ENCODE results near the gene TTC5.

DNA sequence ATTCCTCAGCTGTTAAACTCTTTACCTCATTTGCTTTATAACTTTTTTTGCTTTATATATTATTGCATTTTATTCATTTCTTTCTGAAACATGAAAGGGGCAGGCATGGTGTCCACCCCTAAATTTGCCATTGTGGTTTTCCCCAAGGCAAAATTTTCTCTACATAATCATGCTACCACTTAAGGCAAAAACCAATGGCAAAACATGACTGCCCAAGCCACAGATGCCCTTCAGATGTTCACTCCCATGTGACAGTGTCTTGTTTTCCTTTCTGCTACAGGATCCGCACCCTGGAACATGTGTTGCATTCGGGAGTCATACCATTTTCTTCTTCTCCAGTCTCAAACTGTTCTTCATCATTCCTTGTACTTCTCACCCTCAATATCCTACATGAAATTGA lies 28.3 kb downstream of the TTC5 start:
- TF ChIP-seq, protein P1, sequence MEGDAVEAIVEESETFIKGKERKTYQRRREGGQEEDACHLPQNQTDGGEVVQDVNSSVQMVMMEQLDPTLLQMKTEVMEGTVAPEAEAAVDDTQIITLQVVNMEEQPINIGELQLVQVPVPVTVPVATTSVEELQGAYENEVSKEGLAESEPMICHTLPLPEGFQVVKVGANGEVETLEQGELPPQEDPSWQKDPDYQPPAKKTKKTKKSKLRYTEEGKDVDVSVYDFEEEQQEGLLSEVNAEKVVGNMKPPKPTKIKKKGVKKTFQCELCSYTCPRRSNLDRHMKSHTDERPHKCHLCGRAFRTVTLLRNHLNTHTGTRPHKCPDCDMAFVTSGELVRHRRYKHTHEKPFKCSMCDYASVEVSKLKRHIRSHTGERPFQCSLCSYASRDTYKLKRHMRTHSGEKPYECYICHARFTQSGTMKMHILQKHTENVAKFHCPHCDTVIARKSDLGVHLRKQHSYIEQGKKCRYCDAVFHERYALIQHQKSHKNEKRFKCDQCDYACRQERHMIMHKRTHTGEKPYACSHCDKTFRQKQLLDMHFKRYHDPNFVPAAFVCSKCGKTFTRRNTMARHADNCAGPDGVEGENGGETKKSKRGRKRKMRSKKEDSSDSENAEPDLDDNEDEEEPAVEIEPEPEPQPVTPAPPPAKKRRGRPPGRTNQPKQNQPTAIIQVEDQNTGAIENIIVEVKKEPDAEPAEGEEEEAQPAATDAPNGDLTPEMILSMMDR (conservative IDR thresholded peaks at IDR 0.05; ENCODE audit: low read length), result no peak
- no peak for TF ChIP-seq EZH2phosphoT487 (IDR thresholded peaks at IDR 0.05; ENCODE audit: borderline replicate concordance)

Measured in Loucy (cell line).